WI38 (cell line): ENCODE measurements around the gene IQGAP2.

Experiments used
- H3K4me3 ChIP-seq: 2 replicates; pipeline ENCODE4 v1.5.1; 2011; ENCODE audit warnings: low read depth, mild to moderate bottlenecking, control low read depth, low read length
- CTCF ChIP-seq: IDR thresholded peaks from 2 replicates; pipeline ENCODE4 v1.5.1; 2012; ENCODE audit warnings: low read depth, mild to moderate bottlenecking, control low read depth, low read length

Gene IQGAP2

GRCh38 chr5:76579166-76579937 lies 176.3 kb downstream of the IQGAP2 start:
- TF ChIP-seq CTCF: no peak
- no peak overlapping the region for H3K4me3 ChIP-seq

DNA sequence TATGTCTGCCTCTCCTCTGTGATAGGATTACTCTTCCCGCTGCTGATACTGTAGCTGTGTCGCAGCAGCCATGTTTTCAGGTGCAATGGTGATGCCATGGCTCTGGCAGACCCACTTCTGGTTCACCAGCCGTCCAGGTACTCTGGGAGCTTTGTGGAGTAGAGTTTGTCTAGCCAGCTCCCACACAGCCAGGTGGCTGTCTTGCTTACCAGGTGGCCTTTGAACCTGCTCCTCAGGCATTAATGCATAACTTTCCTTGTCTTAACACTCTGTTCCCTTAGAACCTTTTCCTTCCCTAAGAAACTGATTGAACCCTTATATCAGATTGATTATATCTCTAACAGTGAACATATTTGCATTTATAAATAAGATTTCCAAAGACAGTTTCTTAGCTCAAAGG lies 177.9 kb downstream of the IQGAP2 start:
- no peak overlapping the region for H3K4me3 ChIP-seq
- TF ChIP-seq CTCF: no peak

- no peak for TF ChIP-seq CTCF
- H3K4me3 ChIP-seq: no peak overlapping the region
Observed at GRCh38 chr5:76582230-76583162, 179.4 kb downstream of the IQGAP2 start.

GRCh38 chr5:76583163-76584047 lies 180.3 kb downstream of the IQGAP2 start:
- no peak overlapping the region for H3K4me3 ChIP-seq
- TF ChIP-seq CTCF: no peak

DNA sequence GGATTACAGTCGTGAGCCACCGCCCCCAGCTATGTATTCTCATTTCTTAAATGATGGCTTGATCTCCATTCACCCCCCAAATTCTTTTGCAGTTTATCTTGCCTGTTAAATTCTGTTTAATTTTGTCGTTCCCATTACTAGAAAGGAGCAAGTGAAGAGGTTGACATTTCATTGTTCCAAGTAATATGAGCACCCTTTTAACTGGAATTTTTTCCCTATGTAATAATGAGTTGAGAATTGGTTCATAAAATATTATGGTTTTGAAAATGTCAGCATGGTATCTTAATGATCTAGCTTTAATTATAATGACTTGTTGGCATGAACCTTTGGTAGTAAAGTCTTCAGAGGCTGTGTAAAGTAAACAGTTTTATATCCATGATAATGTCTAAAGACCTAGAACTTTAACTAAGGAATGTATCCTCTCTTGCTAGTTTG lies 182.7 kb downstream of the IQGAP2 start:
- no peak for TF ChIP-seq CTCF
- H3K4me3 ChIP-seq: no peak overlapping the region

DNA sequence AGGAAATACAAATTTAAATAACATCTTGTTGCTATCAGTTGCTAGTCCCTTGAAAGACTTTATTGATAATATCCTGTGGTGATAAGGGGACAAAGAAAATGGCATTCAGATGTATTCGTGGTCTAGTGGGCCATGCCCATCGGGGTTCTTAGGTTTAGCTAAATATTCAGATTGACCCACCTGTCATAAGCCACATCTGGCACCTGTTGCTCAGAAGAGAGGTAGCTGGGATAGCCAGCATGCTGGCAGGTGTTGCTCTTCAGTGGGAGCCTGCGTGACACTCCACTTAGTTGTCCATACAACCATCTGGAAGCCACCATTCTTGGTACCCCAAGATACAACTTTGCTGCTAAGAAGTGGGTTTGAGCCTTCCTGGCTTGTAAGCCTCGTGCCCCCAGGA lies 183.4 kb downstream of the IQGAP2 start:
- H3K4me3 ChIP-seq: no peak overlapping the region
- no peak for TF ChIP-seq CTCF
